Gastrocnemius medialis (tissue), 4 donors: ENCODE results near the gene SBNO1. TPM values are rescaled to one million over a fixed set of nuclear protein-coding genes. Genes with fewer than 3 reads are reported as not detected.
"Not testable (repeated sequence)": the region's sequence is repeated elsewhere in the genome, so short reads cannot be mapped to it uniquely, and the experiment has no call there.

Experiments used
- ATAC-seq, 2 donors: fragments of 150-250 bp; one replicate each; pipeline ENCODE4 v1.9.1; 2016
- DNase-seq, 2 donors: peaks; one replicate each; pipeline ENCODE4 v3.0.0-alpha.2; 2019
- H3K27ac ChIP-seq, 4 donors: fragments of 200-600 bp; sonication (generic); 1 replicate in 1 of 4; 2 replicates in 3 of 4; pipeline ENCODE4 v1.5.1; 2016 to 2018; ENCODE audit warnings: mild to moderate bottlenecking in 2 of 4, moderate library complexity in 1 of 4
- H3K27me3 ChIP-seq, 3 donors: fragments of 200-600 bp; sonication (generic) in 2 of 3; 1 replicate in 1 of 3; 2 replicates in 2 of 3; pipeline versions ENCODE4 v1.5.1 to v1.6.0; 2016 to 2019; ENCODE audit warnings: mild to moderate bottlenecking in 1 of 3, moderate library complexity in 1 of 3
- H3K36me3 ChIP-seq, 2 donors: fragments of 200-600 bp; sonication (generic) in 1 of 2; one replicate each; pipeline ENCODE4 v1.5.1; 2017 to 2018
- H3K4me1 ChIP-seq, 2 donors: fragments of 200-600 bp; sonication (generic) in 1 of 2; one replicate each; pipeline ENCODE4 v1.5.1; 2016 to 2017; ENCODE audit warnings: mild to moderate bottlenecking in 2 of 2
- H3K4me3 ChIP-seq, 4 donors: fragments of 200-600 bp; sonication (generic) in 3 of 4; 1 replicate in 1 of 4; 2 replicates in 3 of 4; pipeline ENCODE4 v1.5.1; 2016 to 2019; ENCODE audit warnings: mild to moderate bottlenecking in 2 of 4
- H3K9me3 ChIP-seq, 3 donors: fragments of 200-600 bp; sonication (generic) in 2 of 3; 1 replicate in 1 of 3; 2 replicates in 2 of 3; pipeline ENCODE4 v1.5.1; 2016 to 2019
- CTCF ChIP-seq, 5 experiments: fragments of 450-650 bp in 3 of 5; fragments of 200-600 bp in 2 of 5; sonication (generic) in 2 of 5; IDR thresholded peaks in 4 of 5; conservative IDR thresholded peaks in 1 of 5; 1 replicate in 4 of 5; 2 replicates in 1 of 5; pipeline ENCODE4 v1.5.1; 2016 to 2019; ENCODE audit warnings: antibody characterized with exemption in 5 of 5, mild to moderate bottlenecking in 3 of 5, moderate library complexity in 3 of 5
- POLR2A ChIP-seq, 2 donors: fragments of 450-650 bp; IDR thresholded peaks; one replicate each; pipeline ENCODE4 v1.6.1; 2017; ENCODE audit warnings: antibody characterized with exemption in 2 of 2, mild to moderate bottlenecking in 2 of 2, moderate library complexity in 2 of 2
- in situ Hi-C, 4 donors: fragments of 200-750 bp; cut with MboI; loops; one replicate each; pipeline versions ENCODE4 v1.15.0 to v1.8.0; 2017; ENCODE audit warnings: low sequenced_read_pairs in 4 of 4
- intact Hi-C: fragments of 100-400 bp; cut with DNase I; formaldehyde crosslinking; loops from one replicate; pipeline ENCODE4 v1.15.1; 2023; ENCODE audit warnings: low total_unique reads
- total RNA-seq, 4 donors: library from RNA; depleted of rRNA; stranded (reverse); fragments of >200 nt; gene quantifications; one replicate each; pipeline versions ENCODE4 v1.1.0 to v1.2.3, GENCODE V29; 2016

Gene SBNO1
- total RNA-seq, 4 donors from 2014 or later: 26.6 to 29.9 (median 28.8) TPM

DNA sequence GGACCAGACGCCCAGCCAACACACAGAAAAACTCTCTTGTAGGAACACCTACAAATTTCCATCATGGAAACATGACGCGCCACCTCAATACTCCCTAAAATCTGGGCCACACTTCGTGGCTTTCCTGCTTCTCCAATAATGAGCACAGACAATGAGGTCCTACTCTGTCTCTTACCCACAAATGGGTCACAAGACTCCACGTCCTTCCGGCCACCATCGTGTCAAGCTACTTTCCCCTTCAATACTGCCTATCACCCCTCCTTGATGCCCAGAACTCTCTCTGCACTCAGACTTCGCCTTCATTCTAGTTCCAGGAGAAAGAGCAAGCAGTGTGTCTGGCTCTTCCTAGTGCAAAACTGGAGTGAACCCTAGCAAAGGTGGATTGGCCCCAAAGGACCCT is 28.1 kb downstream of the SBNO1 start:
- no peaks in the 10 kb centered on the region for H3K9me3 ChIP-seq
- intact Hi-C loops: no loop called here
- no peak for TF ChIP-seq POLR2A (IDR thresholded peaks at IDR 0.05)
- no peak for TF ChIP-seq CTCF (IDR thresholded peaks at IDR 0.05 in 4 of 5, conservative IDR thresholded peaks at IDR 0.05 in 1 of 5)
- DNase-seq (no peak), ATAC-seq (no peak)
- in situ Hi-C loops: no loop called here
- no peaks in the 10 kb centered on the region for H3K4me1 ChIP-seq
- no peak overlapping the region for H3K27ac ChIP-seq
- H3K36me3 ChIP-seq: peaks cover 0 to 58% of the 10 kb centered on the region in 2 donors
- no peak overlapping the region for H3K4me3 ChIP-seq
- H3K27me3 ChIP-seq: no peaks in the 10 kb centered on the region

- no peak overlapping the region for H3K27ac ChIP-seq
- H3K27me3 ChIP-seq: no peaks in the 10 kb centered on the region
- in situ Hi-C loops (no loop called here), intact Hi-C loops (no loop called here)
- no peaks in the 10 kb centered on the region for H3K9me3 ChIP-seq
- no peak overlapping the region for H3K4me3 ChIP-seq
- H3K4me1 ChIP-seq: no peaks in the 10 kb centered on the region
- H3K36me3 ChIP-seq: peaks cover 0 to 61% of the 10 kb centered on the region in 2 donors
- no peak for DNase-seq
- TF ChIP-seq POLR2A (IDR thresholded peaks at IDR 0.05) (no peak), CTCF (IDR thresholded peaks at IDR 0.05 in 4 of 5, conservative IDR thresholded peaks at IDR 0.05 in 1 of 5) (no peak)
- no peak for ATAC-seq
Observed at GRCh38 chr12:123335490-123335889, 29.2 kb downstream of the SBNO1 start.

GRCh38 chr12:123329799-123330198 is 34.8 kb downstream of the SBNO1 start:
- DNase-seq: no peak
- H3K36me3 ChIP-seq: peaks cover under 1 to 97% of the 10 kb centered on the region in 2 donors
- in situ Hi-C loops (no loop called here), intact Hi-C loops (no loop called here)
- no peak overlapping the region for H3K4me3 ChIP-seq
- no peak for ATAC-seq
- H3K4me1 ChIP-seq: no peaks in the 10 kb centered on the region
- no peaks in the 10 kb centered on the region for H3K27me3 ChIP-seq
- no peak overlapping the region for H3K27ac ChIP-seq
- TF ChIP-seq POLR2A (IDR thresholded peaks at IDR 0.05): no peak
- no peak for TF ChIP-seq CTCF (IDR thresholded peaks at IDR 0.05 in 4 of 5, conservative IDR thresholded peaks at IDR 0.05 in 1 of 5)
- H3K9me3 ChIP-seq: no peaks in the 10 kb centered on the region

DNA sequence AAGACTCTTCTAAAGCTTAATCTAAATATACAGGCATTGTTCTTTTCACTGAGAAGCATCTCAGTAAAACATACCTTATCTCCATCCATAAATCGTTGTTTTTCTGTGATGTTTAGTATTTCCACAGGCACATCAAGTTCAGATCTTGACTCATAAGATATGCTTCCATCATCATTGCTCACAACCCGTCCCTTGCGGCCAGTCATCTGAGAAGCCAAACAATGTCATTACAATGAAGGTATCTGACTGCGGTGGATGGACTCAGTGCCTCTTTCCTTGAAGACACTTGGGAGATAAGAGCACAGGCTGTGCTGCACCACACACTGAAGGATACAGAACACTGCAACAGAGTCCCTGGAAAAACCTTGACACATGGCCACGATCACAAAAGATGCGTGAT is 44.8 kb downstream of the SBNO1 start:
- intact Hi-C loops (no loop called here), in situ Hi-C loops (loop anchor here in 1 of 4 donors (25.0 kb wide), 1 partner anchor 808 kb away; the partner anchor contains the start of gene ZCCHC8)
- Histone ChIP-seq H3K9me3 (no peaks in the 10 kb centered on the region), H3K4me3 (no peak overlapping the region), H3K4me1 (no peaks in the 10 kb centered on the region), H3K36me3 (peaks cover 7 to 96% of the 10 kb centered on the region in 2 donors), H3K27ac (no peak overlapping the region), H3K27me3 (no peaks in the 10 kb centered on the region)
- no peak for ATAC-seq
- TF ChIP-seq POLR2A (IDR thresholded peaks at IDR 0.05): no peak
- no peak for TF ChIP-seq CTCF (IDR thresholded peaks at IDR 0.05 in 4 of 5, conservative IDR thresholded peaks at IDR 0.05 in 1 of 5)
- no peak for DNase-seq

GRCh38 chr12:123319273-123319672 is 45.4 kb downstream of the SBNO1 start:
- ATAC-seq: no peak
- TF ChIP-seq CTCF (IDR thresholded peaks at IDR 0.05 in 4 of 5, conservative IDR thresholded peaks at IDR 0.05 in 1 of 5) (no peak), POLR2A (IDR thresholded peaks at IDR 0.05) (no peak)
- peaks cover 3 to 97% of the 10 kb centered on the region in 2 donors for H3K36me3 ChIP-seq
- in situ Hi-C loops (loop anchor here in 1 of 4 donors (25.0 kb wide), 1 partner anchor 807 kb away; the partner anchor contains the start of gene ZCCHC8), intact Hi-C loops (no loop called here)
- H3K27ac ChIP-seq: no peak overlapping the region
- no peak for DNase-seq
- H3K9me3 ChIP-seq: no peaks in the 10 kb centered on the region
- no peaks in the 10 kb centered on the region for H3K4me1 ChIP-seq
- H3K27me3 ChIP-seq: no peaks in the 10 kb centered on the region
- H3K4me3 ChIP-seq: no peak overlapping the region

DNA sequence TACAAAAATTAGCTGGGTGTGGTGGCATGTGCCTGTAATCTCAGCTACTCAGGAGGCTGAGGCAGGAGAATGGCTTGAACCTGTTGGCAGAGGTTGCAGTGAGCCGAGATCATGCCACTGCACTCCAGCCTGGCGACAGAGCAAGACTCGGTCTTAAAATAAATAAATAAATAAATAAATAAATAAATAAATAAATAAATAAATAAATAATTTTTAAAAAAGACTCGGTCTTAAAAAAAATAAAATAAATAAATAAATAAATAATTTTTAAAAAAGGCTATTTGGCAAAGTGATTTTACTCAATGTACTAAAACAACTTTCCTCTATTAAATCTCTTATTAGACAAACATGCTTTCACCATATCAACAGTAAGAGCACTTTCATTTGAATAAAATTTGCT is 51.6 kb downstream of the SBNO1 start:
- H3K4me1 ChIP-seq, ATAC-seq, H3K9me3 ChIP-seq, H3K27ac ChIP-seq, H3K4me3 ChIP-seq, H3K27me3 ChIP-seq, DNase-seq, intact Hi-C loops: not testable (repeated sequence)
- H3K36me3 ChIP-seq: peaks cover 3 to 92% of the 10 kb centered on the region in 2 donors
- in situ Hi-C loops: loop anchor here in 1 of 4 donors (25.0 kb wide), 1 partner anchor 801 kb away; the partner anchor contains the start of gene ZCCHC8
